Tibial nerve (tissue), 4 donors: ENCODE results near the gene TDRKH. TPM values are rescaled to one million over a fixed set of nuclear protein-coding genes. Genes with fewer than 3 reads are reported as not detected.

Experiments
- DNase-seq, 2 donors: peaks; one replicate each; pipeline ENCODE4 v3.0.0-alpha.2; 2019; ENCODE audit warnings: low spot score in 2 of 2
- H3K27ac ChIP-seq, 4 donors: fragments of 200-600 bp; sonication (generic) in 3 of 4; one replicate each; pipeline ENCODE4 v1.5.1; 2017 to 2019; ENCODE audit warnings: mild to moderate bottlenecking in 1 of 4
- H3K27me3 ChIP-seq, 2 donors: fragments of 200-600 bp; sonication (generic) in 1 of 2; one replicate each; pipeline versions ENCODE4 v1.5.1 to v1.6.0; 2017 to 2019
- H3K36me3 ChIP-seq, 3 donors: fragments of 200-600 bp; sonication (generic); one replicate each; pipeline ENCODE4 v1.5.1; 2018 to 2019
- H3K4me1 ChIP-seq, 4 donors: fragments of 200-600 bp; sonication (generic) in 3 of 4; one replicate each; pipeline ENCODE4 v1.5.1; 2017 to 2019
- H3K4me3 ChIP-seq, 4 donors: fragments of 200-600 bp; sonication (generic) in 3 of 4; one replicate each; pipeline ENCODE4 v1.5.1; 2017 to 2019; ENCODE audit warnings: mild to moderate bottlenecking in 1 of 4, moderate library complexity in 1 of 4
- H3K9me3 ChIP-seq, 4 donors: fragments of 200-600 bp; sonication (generic) in 3 of 4; one replicate each; pipeline ENCODE4 v1.5.1; 2017 to 2019
- EP300 ChIP-seq, 2 donors: sonication (generic); formaldehyde crosslinking; IDR thresholded peaks; one replicate each; pipeline ENCODE4 v1.6.1; 2017; ENCODE audit warnings: antibody characterized with exemption in 2 of 2, mild to moderate bottlenecking in 1 of 2
- POLR2A ChIP-seq, 2 donors: fragments of 450-650 bp; IDR thresholded peaks; one replicate each; pipeline ENCODE4 v1.6.1; 2017; ENCODE audit warnings: antibody characterized with exemption in 2 of 2, mild to moderate bottlenecking in 2 of 2, moderate library complexity in 2 of 2
- WGBS, 2 donors: methylation state at CpG; one replicate each; pipeline ENCODE4 v1.1.5; 2018; 5-methylcytosine and 5-hydroxymethylcytosine counted together
- total RNA-seq, 4 donors: library from RNA; depleted of rRNA; stranded (reverse); fragments of >200 nt; gene quantifications; one replicate each; pipeline ENCODE4 v1.1.0, GENCODE V29; 2016
- TF ChIP-seq, protein P1 (sequence below), 5 experiments: fragments of 200-600 bp in 3 of 5; fragments of 450-650 bp in 2 of 5; sonication (generic) in 3 of 5; IDR thresholded peaks; one replicate each; pipeline ENCODE4 v1.5.1; 2016 to 2019; ENCODE audit warnings: antibody characterized with exemption in 5 of 5, mild to moderate bottlenecking in 3 of 5, moderate library complexity in 2 of 5

TDRKH gene
- total RNA-seq, 4 donors from 2014 or later, result 2.2 to 8.0 (median 7.0) TPM

DNA sequence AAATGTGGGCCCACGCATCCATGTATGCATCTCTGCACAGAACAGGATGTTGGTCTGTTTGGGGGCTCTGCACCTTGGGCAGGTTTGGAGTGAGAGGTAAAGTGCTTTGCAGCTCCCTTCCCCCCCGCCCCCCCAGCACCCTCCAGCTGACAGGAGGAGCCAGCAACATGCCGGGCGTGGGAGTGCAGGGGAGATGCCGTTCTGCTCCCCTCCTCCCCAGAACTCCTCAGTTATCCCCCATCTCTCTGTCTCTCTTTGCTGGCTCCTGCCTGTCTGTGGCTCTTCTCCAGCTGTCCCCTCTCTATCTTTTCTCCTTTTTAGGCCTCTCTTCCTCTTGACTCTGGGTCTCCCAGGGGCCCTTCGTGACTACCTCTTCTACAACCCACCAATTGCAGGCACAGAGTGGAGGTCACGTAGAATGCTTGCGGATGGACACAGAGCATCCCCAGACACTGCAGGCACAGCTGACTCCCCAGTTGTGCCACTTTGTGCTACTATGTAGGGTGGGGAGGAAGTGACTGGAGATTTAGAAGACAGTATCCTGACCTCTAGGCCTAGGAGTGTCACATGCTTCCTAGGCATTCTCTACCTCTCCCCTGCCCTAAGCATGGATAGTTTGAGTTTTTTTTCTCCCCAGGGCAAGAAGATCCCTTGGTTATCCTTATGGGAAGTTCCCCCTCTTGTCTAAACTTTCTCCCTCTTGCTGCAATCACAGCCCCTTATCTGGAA, 43.0 kb upstream of the TDRKH start:
- Histone ChIP-seq H3K9me3 (no peaks in the 10 kb centered on the region), H3K36me3 (no peaks in the 10 kb centered on the region), H3K27ac (no peak overlapping the region), H3K4me1 (peaks cover 0 to 21% (median 0%) of the 10 kb centered on the region in 4 donors), H3K4me3 (no peak overlapping the region), H3K27me3 (peaks cover 0 to 13% of the 10 kb centered on the region in 2 donors)
- 80 to 84% methylated on average over 7 of the region's 8 CpGs for WGBS, 2 donors
- no peak for DNase-seq
- no peak for TF ChIP-seq POLR2A (IDR thresholded peaks at IDR 0.05)
- no peak for TF ChIP-seq EP300 (IDR thresholded peaks at IDR 0.05)
- TF ChIP-seq, protein P1, sequence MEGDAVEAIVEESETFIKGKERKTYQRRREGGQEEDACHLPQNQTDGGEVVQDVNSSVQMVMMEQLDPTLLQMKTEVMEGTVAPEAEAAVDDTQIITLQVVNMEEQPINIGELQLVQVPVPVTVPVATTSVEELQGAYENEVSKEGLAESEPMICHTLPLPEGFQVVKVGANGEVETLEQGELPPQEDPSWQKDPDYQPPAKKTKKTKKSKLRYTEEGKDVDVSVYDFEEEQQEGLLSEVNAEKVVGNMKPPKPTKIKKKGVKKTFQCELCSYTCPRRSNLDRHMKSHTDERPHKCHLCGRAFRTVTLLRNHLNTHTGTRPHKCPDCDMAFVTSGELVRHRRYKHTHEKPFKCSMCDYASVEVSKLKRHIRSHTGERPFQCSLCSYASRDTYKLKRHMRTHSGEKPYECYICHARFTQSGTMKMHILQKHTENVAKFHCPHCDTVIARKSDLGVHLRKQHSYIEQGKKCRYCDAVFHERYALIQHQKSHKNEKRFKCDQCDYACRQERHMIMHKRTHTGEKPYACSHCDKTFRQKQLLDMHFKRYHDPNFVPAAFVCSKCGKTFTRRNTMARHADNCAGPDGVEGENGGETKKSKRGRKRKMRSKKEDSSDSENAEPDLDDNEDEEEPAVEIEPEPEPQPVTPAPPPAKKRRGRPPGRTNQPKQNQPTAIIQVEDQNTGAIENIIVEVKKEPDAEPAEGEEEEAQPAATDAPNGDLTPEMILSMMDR (IDR thresholded peaks at IDR 0.05), result no peak

DNA sequence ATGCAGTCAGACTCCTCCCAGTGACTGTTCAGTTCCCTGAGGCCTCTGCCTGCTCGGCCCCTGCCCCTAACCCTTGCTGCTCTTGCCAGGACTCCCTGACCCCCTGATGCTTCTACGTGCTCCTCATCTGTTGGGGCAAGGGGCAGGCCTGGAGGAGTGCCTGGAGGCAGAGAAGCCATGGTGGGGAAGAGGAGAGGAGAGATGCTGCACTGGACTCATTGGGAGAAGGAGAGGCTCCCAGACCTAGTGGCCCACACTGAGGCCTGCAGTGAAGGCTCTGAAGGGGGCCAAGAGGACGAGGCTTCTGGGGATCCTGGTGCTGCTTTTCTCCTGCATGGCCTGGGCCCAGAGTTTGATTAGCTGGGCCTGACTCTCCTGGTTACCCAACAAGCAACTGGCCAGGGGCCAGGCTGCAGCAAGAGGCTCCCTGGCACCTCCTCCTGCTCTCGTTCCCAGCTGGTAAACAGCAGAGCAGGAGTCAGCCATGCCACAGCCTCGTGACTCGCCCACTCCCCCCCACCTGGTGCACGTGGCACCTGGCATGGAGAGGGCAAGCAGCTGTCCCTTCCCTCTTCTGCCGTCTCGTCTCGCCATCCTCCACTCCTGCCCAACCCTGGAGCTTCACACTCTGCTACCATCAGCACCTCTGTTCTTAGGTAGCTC, 42.1 kb upstream of the TDRKH start:
- no peak overlapping the region for H3K27ac ChIP-seq
- WGBS, 2 donors, result 63 to 64% methylated on average over 10 of the region's 10 CpGs
- TF ChIP-seq EP300 (IDR thresholded peaks at IDR 0.05), result no peak
- TF ChIP-seq, protein P1 (IDR thresholded peaks at IDR 0.05), result no peak
- TF ChIP-seq POLR2A (IDR thresholded peaks at IDR 0.05), result no peak

DNA sequence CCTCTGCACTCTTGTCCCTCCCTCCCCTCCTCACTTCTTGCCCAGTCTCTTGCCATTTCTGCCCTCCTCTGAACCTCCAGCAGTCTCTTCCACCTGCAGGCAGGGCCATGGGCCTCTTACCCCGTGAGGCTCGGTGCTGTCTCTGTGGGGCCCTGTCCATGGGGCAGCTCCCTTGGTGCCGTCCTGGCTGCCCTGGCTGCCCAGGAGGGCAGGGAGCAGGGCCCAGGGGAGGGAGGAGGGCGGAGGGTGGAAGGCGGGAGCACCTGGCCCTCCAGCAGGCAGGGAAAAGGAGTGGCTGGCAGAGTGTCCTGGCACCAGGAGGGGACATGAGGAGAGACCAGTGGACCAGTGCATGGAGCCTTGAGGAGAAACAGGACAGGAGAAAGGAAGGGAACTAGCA, 41.3 kb upstream of the TDRKH start, which contains the start of gene RORC:
Gene RORC, minus strand, starts transcription at position 198 of the 400 bp plus-strand sequence. Its CDS starts 38 bp downstream, at position 160.
- Histone ChIP-seq H3K36me3 (no peaks in the 10 kb centered on the region), H3K27me3 (peaks cover 0 to 2% of the 10 kb centered on the region in 2 donors), H3K9me3 (no peaks in the 10 kb centered on the region), H3K27ac (peak within 1 kb of the TSS in 1 of 4 donors; percentile 43), H3K4me3 (no peak within 1 kb of the TSS), H3K4me1 (peaks cover 0 to 18% (median 0%) of the 10 kb centered on the region in 4 donors)
- 63% methylated on average over 5 of the region's 5 CpGs for WGBS, 2 donors
- TF ChIP-seq POLR2A (IDR thresholded peaks at IDR 0.05), result no peak
- no peak for TF ChIP-seq EP300 (IDR thresholded peaks at IDR 0.05)
- TF ChIP-seq, protein P1 (IDR thresholded peaks at IDR 0.05), result no peak
- DNase-seq, result no peak

More for the DNA sequence above, 42.1 kb upstream of the TDRKH start:
- Histone ChIP-seq H3K36me3 (no peaks in the 10 kb centered on the region), H3K27me3 (peaks cover 0 to 7% of the 10 kb centered on the region in 2 donors), H3K9me3 (no peaks in the 10 kb centered on the region), H3K4me1 (peaks cover 0 to 18% (median 0%) of the 10 kb centered on the region in 4 donors), H3K4me3 (no peak overlapping the region)
- no peak for DNase-seq

DNA sequence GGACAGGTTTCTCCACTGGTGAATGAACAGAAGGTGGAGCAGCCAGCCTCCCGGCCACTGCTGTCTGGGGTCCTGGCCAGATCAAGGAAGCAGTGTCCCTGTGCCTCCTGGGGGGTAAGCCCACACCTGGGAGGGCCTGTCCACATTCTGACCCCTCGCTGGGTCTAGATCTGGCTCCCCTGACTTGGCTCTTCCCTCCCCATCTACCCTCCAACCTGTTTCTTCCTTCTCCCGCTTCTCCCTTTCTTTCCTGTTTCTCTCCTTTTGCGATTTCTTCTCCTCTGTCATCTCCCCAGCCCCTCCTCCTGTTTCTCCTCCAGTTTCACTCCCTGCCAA, 40.9 kb upstream of the TDRKH start:
- Histone ChIP-seq H3K4me1 (peaks cover 0 to 18% (median 0%) of the 10 kb centered on the region in 4 donors), H3K4me3 (no peak overlapping the region), H3K27ac (peak overlapping the region in 1 of 4 donors; percentile 43), H3K9me3 (no peaks in the 10 kb centered on the region), H3K27me3 (peaks cover 0 to 2% of the 10 kb centered on the region in 2 donors), H3K36me3 (no peaks in the 10 kb centered on the region)
- TF ChIP-seq, protein P1 (IDR thresholded peaks at IDR 0.05), result no peak
- TF ChIP-seq POLR2A (IDR thresholded peaks at IDR 0.05) (no peak), EP300 (IDR thresholded peaks at IDR 0.05) (no peak)
- 81 to 87% methylated on average over 4 of the region's 4 CpGs for WGBS, 2 donors
- DNase-seq, result no peak

DNA sequence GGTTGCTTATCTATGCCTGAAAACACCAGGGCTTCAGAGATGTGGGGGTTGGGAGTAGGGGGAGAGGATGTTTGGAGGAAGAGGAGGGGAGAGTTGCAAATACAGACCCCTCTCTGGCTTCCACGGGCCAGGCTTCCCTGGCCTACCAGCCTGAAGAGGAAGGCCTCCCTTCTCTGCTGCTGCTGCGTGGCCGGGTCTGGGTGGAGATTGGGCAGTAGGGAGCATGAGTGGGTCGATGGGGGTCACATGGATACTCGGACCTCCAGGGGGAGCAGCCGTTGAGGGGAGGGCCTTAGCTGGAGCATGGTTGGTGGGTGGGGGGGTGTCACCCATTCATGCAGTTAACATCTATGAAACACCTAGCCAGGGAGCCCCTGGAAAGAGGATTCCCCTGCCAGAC, 39.8 kb upstream of the TDRKH start:
- H3K9me3 ChIP-seq, result no peaks in the 10 kb centered on the region
- no peak for TF ChIP-seq POLR2A (IDR thresholded peaks at IDR 0.05)
- no peak for TF ChIP-seq EP300 (IDR thresholded peaks at IDR 0.05)
- TF ChIP-seq, protein P1 (IDR thresholded peaks at IDR 0.05), result no peak
- no peaks in the 10 kb centered on the region for H3K36me3 ChIP-seq
- H3K27ac ChIP-seq, result no peak overlapping the region
- 39 to 52% methylated on average over 6 of the region's 6 CpGs for WGBS, 2 donors
- no peak for DNase-seq
- H3K27me3 ChIP-seq, result no peaks in the 10 kb centered on the region
- H3K4me1 ChIP-seq, result peaks cover 0 to 18% (median 0%) of the 10 kb centered on the region in 4 donors
- no peak overlapping the region for H3K4me3 ChIP-seq
